M059J (cell line): Measurements from ENCODE around the gene MYBL2. TPM values are rescaled to one million over a fixed set of nuclear protein-coding genes. Genes with fewer than 3 reads are reported as not detected.
"Not testable (repeated sequence)": the region's sequence is repeated elsewhere in the genome, so short reads cannot be mapped to it uniquely, and the experiment has no call there.

ENCODE experiments used
- DNase-seq: peaks from one replicate; pipeline ENCODE4 v3.0.0-alpha.2; 2012; ENCODE audit warnings: low read depth
- total RNA-seq: library from RNA; depleted of rRNA; stranded (reverse); fragments of >200 nt; shearing (Covaris generic); gene quantifications from 2 replicates; pipeline ENCODE4 v1.2.3, GENCODE V29; 2014; rRNA removed

MYBL2 gene
- total RNA-seq, 1 experiment from 2014 or later: 69.4 TPM

DNA sequence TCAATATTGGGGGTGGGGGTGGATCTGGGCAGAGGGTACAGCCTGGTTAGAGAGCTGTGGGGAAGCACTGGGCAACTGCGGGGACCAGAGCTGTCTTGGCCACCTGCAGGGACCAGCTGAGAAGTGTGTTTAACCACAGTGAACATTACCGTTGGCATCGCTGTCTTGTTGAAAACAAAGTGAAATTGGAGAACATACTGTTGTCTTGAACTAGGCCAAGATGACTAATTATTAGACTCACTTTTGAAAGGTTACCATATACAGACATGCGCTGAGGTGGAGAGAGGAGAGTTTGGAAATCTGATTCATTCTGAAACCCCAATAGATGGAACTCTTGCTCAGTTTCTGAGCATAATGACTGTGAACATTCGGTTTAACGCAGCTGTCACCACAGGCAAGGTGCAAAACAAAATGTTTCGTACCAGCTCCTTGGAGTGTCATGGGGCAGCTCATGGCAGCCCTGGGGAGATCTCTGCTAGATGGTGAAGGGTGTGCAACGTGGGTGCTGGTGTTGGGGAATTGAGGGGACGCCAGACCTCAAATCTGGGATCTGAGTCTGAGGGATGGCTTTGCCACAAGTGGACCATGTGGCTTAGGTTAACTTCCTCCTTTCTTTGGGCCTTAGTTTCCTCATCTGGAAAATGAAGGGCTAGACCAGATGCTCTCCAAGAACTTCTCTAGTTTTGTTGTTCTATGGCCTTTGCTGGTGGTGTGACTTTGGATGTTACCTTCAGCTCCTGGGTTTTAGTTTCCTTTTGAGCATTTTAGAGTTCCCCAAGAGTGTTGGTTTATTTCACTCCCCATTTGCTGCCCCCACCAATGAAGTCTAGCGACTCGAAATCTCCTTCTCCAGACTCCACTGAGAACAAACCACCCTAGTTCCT lies 84.5 kb downstream of the MYBL2 start:
- peak; percentile 99 for DNase-seq

DNA sequence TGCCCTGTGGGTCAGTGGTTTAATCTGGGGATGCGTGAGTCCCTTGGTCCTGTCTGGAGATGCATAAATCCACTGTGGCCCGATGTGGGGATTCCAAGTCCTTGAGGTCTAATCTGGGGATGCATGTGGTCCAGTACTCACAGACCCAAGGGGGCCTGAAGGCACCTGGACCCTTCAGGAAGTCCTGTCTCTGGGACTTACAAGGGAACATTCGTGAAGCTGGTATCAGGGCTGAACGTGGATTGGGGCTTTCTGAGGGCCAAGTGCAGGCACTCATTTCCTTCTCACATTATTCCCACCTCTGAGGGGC lies 85.1 kb downstream of the MYBL2 start:
- no peak for DNase-seq

DNA sequence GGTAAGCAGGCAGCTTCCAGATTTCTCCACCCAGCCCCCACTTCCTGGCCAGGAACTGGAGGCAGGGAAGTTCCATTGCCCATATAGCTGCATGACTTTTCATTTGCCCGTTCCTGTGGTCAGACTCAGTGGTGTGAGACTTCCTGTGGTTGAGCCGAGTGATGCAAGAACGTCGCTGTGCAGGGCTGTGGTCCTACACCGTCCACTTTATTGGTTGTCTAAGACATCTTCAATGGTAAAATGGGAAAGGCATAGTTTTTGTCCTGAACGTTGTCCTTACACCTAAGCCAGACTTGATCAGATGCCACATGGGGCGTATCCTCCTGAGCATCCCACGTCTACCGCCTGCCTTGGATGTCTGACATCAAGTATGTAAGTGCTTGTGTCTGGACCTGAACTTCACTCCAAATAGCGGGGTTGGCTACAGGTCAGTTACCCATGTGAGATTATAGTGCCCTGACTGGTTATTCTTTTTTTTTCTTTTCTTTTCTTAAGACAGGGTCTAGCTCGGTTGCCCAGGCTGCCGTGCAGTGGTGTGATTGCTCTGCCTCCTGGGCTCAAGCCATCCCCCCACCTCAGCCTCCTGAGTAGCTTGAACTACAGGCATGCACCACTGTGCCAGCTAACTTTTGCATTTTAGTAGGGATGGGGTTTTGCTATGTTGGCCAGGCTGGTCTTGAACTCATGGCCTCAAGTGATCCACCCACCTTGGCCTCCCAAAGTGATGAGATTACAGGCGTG lies 85.8 kb downstream of the MYBL2 start:
- peak; percentile 100 for DNase-seq

DNA sequence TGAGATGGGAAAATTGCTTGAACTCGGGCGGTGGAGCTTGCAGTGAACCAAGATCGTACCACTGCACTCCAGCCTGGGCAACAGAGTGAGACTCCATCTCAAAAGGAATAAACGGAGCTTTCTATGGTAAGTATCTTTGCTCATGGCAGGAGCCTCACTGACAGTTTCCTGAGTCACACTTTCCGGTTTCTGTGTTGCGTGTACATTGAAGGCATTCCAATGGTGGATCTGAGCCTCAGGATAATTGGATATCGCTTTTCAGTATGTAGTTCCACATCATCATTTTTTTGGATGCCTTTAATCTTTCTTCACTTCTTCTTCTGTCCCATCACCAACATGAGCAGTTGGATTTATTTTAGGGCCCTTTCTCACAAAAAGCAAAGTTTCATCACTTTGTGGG lies 88.5 kb downstream of the MYBL2 start:
- DNase-seq: peak; percentile 78

DNA sequence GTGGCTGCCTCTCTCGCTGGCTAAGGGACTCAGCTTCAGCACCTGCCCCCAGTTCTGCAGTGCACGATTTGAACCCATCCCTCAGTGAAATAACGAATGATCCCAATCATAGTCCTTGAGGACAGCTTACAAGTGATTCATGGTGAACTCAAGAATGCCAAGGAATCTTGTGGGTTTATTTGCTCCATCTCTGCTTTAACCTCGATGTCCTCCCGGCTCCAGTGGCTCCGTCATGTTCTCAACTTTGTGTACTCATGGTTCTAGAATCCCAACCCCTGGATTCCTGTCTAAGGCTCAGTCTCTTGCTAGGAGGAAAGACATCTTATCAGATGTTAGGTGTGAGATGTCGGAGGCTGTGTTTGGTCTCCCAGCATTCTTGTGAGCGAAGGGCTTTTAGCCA lies 88.9 kb downstream of the MYBL2 start:
- DNase-seq: peak; percentile 88

DNA sequence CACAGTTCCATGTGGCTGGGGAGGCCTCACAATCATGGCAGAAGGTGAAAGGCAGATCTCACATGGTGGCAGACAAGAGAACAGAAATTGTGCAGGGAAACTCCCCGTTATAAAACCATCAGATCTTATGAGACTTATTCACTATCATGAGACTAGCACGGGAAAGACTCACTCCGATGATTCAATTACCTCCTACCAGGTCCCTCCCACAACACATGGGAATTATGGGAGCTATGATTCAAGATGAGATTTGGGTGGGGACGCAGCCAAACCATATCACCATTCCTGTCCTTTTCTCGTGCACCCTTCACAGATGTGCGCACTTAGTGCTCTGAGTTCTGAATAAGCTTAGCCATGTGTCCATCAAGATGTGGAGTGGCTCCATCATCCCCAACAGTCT lies 91.0 kb downstream of the MYBL2 start:
- not testable (repeated sequence) for DNase-seq

DNA sequence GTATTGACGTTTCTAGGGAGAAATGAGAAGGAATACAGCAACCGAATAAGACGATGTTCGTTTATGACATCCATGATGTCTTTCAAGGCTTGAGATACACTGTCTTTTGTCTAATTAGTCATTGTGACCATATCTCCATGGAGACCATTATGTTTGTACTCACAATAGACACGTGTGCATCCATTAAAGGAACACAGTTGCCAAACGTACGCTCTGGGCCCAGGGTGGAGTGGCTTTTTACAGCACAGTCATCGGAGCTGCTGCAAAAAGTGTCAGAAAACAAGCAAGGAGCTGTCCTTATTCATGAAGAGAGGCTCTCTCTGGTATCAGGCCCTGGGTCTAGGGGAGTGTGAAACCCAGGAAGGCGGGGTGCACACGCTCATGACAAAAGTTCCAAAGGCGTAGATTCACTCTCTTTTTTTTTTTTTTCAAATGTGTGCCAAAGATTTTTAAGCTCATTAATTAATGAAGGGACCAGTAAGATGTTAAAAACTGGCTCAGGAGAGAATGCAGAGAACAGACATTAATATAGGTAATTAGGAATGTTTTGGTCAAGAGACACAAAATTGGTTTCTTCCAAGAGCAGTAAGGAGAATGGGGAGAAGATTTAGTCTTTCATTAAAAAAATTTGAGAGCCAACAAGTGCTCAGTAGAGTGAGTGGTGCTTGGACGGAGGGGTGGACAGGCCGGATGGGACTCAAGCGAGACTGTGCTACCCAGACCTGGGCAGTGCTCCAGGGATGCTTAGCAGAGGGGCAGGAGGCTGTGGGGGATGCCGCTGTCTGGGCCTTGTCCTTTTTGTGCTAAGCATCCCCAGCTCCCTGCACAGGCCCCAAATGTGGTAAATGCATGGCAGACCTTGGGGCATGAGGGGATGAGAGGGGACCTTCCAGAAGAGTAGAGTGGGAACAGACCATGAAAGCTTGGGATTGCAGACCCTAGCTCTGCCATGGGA lies 94.7 kb downstream of the MYBL2 start:
- DNase-seq: peak; percentile 66

DNA sequence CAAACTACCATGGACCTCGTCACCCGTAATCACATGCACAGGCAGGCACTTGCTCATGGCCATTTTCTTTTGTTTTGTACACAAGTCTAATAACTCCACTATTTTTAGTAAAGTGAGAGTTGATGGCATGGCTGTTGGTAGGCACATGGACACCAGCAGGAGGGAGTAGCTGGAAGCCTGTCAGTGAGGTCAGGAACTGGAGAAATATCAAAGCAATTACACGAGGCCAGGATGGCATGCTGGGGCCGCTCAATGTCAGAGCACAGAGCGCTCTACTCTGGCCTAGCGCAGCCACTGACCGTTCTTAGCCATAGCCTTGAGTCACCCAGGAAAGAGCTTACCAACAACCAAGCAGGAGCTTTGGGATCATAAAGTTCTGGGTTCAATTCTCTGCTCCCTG lies 96.0 kb downstream of the MYBL2 start:
- no peak for DNase-seq

DNA sequence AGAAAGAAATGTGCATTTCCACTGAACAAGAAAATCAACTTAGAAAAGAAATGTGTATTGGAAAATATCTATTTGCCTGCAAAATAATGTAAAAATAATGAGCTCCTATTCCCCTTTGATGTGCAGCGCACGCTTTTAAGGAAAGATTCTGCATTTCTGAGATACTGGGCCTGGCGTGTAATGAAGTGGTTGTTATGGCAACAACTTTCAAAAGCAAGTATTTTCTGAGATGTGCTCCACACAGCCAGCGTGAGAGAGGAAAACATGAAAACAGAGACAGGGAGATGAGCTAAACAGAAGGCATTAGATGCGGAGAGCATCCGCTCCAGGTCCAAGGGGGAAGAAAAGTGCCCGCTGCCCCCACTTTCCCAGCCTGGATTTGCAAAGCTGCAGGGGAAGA lies 99.0 kb downstream of the MYBL2 start:
- no peak for DNase-seq

Other genes with a start within 250 kb of the MYBL2 start
- 36.2 and 42.8 TPM in 2 replicates for gene SRSF6, start 209.2 kb upstream of the MYBL2 start, total RNA-seq
- 1.3 and 6.0 TPM in 2 replicates for gene L3MBTL1, start 159.4 kb upstream of the MYBL2 start, total RNA-seq
- not detected in 2 replicates for gene SGK2, start 108.1 kb upstream of the MYBL2 start, total RNA-seq
- 55.2 and 67.7 TPM in 2 replicates for gene IFT52, start 76.2 kb upstream of the MYBL2 start, total RNA-seq
- not detected in 2 replicates for gene GTSF1L, start 59.9 kb downstream of the MYBL2 start, total RNA-seq
- gene TOX2, start 247.7 kb downstream of the MYBL2 start, total RNA-seq: 6.1 and 8.4 TPM in 2 replicates